ENCODE results near the gene NTNG2. TPM values are rescaled to one million over a fixed set of nuclear protein-coding genes. Genes with fewer than 3 reads are reported as not detected.

NTNG2 gene
- total RNA-seq, 2 donors from 2014 or later = 0.26 to 2.0 TPM

DNA sequence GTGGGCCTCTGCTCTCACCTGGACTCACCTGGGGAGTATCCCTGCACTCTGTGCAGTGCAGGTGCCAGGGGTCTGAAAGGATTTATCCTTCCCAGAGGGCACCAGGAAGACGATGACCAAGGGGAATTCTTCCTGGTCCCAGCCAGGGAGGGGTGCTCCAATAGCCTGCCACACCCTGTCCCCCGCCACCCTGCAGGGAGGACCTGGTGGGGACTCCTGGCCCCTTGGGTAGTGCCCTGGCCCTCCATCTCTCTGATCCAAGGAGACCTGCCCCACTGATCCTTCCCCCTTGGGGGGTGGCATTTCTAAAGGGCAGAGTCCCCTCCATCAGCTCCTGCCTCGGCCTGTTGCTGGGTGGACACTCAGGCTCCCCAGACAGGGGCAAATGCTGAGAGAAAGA, 70.7 kb downstream of the NTNG2 start:
- Histone ChIP-seq H3K36me3 (replicated peaks in 1 of 2; ENCODE audit: insufficient read depth in 1 of 2, low read depth in 2 of 2) (no peaks in the 10 kb centered on the region), H3K9me3 (no peaks in the 10 kb centered on the region), H3K4me3 (no peak overlapping the region), H3K4me1 (peaks cover 7% of the 10 kb centered on the region), H3K27ac (no peak overlapping the region), H3K27me3 (no peaks in the 10 kb centered on the region)
- WGBS, 2 donors = 80 to 88% methylated on average over 1 to 2 of the region's 3 CpGs
- ATAC-seq (no peak), DNase-seq (no peak)
- intact Hi-C loops (cut with DNase I) = loop anchor here (5.0 to 10.0 kb wide), 3 partner anchors 60 to 388 kb away; no protein-coding TSS in a partner anchor
- TF ChIP-seq, protein P1, sequence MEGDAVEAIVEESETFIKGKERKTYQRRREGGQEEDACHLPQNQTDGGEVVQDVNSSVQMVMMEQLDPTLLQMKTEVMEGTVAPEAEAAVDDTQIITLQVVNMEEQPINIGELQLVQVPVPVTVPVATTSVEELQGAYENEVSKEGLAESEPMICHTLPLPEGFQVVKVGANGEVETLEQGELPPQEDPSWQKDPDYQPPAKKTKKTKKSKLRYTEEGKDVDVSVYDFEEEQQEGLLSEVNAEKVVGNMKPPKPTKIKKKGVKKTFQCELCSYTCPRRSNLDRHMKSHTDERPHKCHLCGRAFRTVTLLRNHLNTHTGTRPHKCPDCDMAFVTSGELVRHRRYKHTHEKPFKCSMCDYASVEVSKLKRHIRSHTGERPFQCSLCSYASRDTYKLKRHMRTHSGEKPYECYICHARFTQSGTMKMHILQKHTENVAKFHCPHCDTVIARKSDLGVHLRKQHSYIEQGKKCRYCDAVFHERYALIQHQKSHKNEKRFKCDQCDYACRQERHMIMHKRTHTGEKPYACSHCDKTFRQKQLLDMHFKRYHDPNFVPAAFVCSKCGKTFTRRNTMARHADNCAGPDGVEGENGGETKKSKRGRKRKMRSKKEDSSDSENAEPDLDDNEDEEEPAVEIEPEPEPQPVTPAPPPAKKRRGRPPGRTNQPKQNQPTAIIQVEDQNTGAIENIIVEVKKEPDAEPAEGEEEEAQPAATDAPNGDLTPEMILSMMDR (IDR thresholded peaks at IDR 0.05) = no peak
- no peak for TF ChIP-seq POLR2A (IDR thresholded peaks at IDR 0.05)

DNA sequence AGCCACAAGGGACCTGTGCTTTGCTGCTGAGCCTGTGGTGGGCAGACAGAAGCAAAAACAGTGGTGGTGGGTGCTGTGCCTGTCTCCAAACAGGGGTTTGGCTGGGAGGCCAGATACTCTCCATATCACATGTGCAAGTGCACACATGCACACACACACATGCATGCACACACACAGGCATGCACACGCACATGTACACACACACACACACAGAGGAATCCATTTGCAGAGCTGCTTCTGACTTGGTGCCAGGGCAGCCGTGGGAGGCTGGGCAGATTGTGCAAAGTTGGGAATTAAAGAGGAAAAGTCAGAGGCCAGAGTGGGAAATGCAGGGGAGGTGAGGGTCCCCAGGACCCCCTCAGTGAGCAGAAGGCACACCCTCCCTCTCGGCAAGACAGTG, 71.3 kb downstream of the NTNG2 start:
- DNase-seq = no peak
- Histone ChIP-seq H3K4me1 (peaks cover 7% of the 10 kb centered on the region), H3K27ac (no peak overlapping the region), H3K36me3 (replicated peaks in 1 of 2; ENCODE audit: insufficient read depth in 1 of 2, low read depth in 2 of 2) (no peaks in the 10 kb centered on the region), H3K27me3 (no peaks in the 10 kb centered on the region), H3K4me3 (no peak overlapping the region), H3K9me3 (no peaks in the 10 kb centered on the region)
- ATAC-seq = no peak
- 59 to 69% methylated on average over 2 to 3 of the region's 3 CpGs for WGBS, 2 donors
- intact Hi-C loops (cut with DNase I) = loop anchor here (5.0 to 10.0 kb wide), 3 partner anchors 61 to 388 kb away; no protein-coding TSS in a partner anchor
- TF ChIP-seq, protein P1 (IDR thresholded peaks at IDR 0.05) = no peak
- no peak for TF ChIP-seq POLR2A (IDR thresholded peaks at IDR 0.05)

DNA sequence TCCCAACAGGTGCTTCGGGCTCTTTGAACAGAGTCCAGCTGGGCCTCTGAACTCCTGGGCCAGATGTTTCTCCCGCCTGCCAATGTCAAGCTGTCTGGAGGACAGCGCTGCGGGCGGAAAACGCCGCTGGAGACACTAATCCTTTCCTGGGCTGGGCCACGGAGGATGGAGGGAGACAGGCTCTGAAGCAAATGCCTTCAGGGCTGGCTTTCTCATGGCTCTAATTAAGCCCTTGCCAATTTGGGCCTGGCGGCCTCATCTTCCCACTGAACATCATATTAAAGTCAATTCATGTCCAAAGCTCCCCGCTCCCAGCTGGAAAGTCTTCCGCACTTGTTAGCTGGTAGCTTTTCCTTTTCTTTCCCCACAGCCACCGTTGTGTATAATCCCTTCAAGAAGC, 72.7 kb downstream of the NTNG2 start:
- WGBS, 2 donors = 78 to 91% methylated on average over 11 to 12 of the region's 12 CpGs
- ATAC-seq = no peak
- DNase-seq = no peak
- H3K27ac ChIP-seq = no peak overlapping the region
- no peak for TF ChIP-seq POLR2A (IDR thresholded peaks at IDR 0.05)
- TF ChIP-seq, protein P1 (IDR thresholded peaks at IDR 0.05) = no peak
- peaks cover 7% of the 10 kb centered on the region for H3K4me1 ChIP-seq
- no peaks in the 10 kb centered on the region for H3K9me3 ChIP-seq
- H3K27me3 ChIP-seq = no peaks in the 10 kb centered on the region
- H3K4me3 ChIP-seq = no peak overlapping the region
- intact Hi-C loops (cut with DNase I) = loop anchor here (5.0 to 10.0 kb wide), 3 partner anchors 62 to 390 kb away; no protein-coding TSS in a partner anchor
- no peaks in the 10 kb centered on the region for H3K36me3 ChIP-seq (replicated peaks in 1 of 2; ENCODE audit: insufficient read depth in 1 of 2, low read depth in 2 of 2)

GRCh38 chr9:132235125-132235524, 73.3 kb downstream of the NTNG2 start:
- TF ChIP-seq, protein P1 (IDR thresholded peaks at IDR 0.05) = no peak
- TF ChIP-seq POLR2A (IDR thresholded peaks at IDR 0.05) = no peak
- H3K27ac ChIP-seq = no peak overlapping the region
- H3K27me3 ChIP-seq = no peaks in the 10 kb centered on the region
- 87 to 93% methylated on average over 3 to 9 of the region's 9 CpGs for WGBS, 2 donors
- no peaks in the 10 kb centered on the region for H3K36me3 ChIP-seq (replicated peaks in 1 of 2; ENCODE audit: insufficient read depth in 1 of 2, low read depth in 2 of 2)
- H3K4me3 ChIP-seq = no peak overlapping the region
- no peaks in the 10 kb centered on the region for H3K9me3 ChIP-seq
- ATAC-seq = no peak
- H3K4me1 ChIP-seq = peaks cover 7% of the 10 kb centered on the region
- intact Hi-C loops (cut with DNase I) = loop anchor here (10.0 kb wide), 2 partner anchors 150 to 390 kb away; no protein-coding TSS in a partner anchor
- DNase-seq = no peak

Data from body of pancreas (tissue), 4 donors.